GM21423 (cell line): ENCODE data around the gene HES4.

Experiments used
- ATAC-seq: cut with Tn5 transposase; IDR thresholded peaks from one replicate; pipeline ENCODE4 v1.9.1; 2021; ENCODE audit warnings: mild to moderate bottlenecking, moderate library complexity; ENCODE audit not compliant: unreplicated experiment

Gene HES4

GRCh38 chr1:953524-954320, 46.2 kb downstream of the HES4 start:
- ATAC-seq, result no peak

GRCh38 chr1:952603-953002, 47.3 kb downstream of the HES4 start:
- ATAC-seq, result no peak

DNA sequence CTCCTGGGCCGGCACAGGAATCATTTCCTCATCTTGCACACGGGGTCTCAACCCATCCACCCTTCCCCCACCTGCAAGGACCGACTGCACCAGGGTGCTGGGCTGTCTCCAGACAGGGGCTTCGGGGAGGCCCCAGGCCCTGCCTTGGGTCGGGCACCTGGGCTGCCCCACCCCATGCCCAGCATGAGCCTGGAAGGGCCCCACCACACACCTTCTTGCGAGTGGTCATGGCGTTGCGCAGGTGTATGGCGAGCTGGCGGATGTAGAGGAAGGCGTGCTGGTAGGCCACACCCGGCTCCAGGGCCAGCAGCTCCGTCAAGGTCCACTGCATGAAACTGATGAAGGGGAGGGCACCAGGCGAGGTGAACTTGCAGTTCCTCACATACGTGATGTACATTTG, 47.7 kb downstream of the HES4 start:
- no peak for ATAC-seq

DNA sequence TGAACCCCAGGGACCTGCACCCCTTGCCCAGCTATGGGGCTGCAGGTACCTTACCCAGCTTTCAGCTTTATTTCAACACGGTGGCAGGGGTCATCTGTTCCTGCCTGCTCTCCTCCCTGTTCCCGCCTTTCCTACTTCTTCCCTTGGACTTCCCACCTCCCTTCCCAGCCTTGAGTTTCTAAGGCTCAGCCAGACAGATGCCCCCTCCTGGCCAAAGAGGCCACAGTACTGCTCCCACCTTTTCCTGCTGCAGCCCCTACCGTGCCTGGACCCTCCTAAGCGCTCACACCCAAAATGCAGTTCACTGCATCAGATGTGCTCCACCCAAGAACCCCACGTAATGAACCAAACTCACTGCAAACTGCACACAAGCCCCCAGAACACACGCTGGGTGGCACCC, 48.5 kb downstream of the HES4 start:
- ATAC-seq, result no peak

- no peak for ATAC-seq
Measured at GRCh38 chr1:950881-951280, 49.0 kb downstream of the HES4 start.

- no peak for ATAC-seq
Measured at GRCh38 chr1:950268-950667, 49.6 kb downstream of the HES4 start.
